Caco-2 (cell line): ENCODE data around the gene KIRREL3. TPM values are rescaled to one million over a fixed set of nuclear protein-coding genes. Genes with fewer than 3 reads are reported as not detected.

Source experiments
- BruUV-seq: library from RNA; stranded (reverse); fragments of 400-500 nt; replicated peaks from 2 replicates; lab custom pipeline; 2021; lab: Mats Ljungman, UMichigan
- CTCF ChIA-PET: fragments of 300-600 bp; sonication (Branson Sonifier 250); formaldehyde crosslinking; loops from one replicate; lab custom pipeline; 2022; ENCODE audit warnings: antibody characterized with exemption; lab: Charles Lee
- POLR2A ChIA-PET: fragments of 300-600 bp; sonication (Branson Sonifier 250); formaldehyde crosslinking; loops from one replicate; lab custom pipeline; 2022; ENCODE audit warnings: antibody characterized with exemption; lab: Charles Lee
- DNase-seq, 2 experiments: peaks; one replicate each; pipeline versions ENCODE4 v3.0.0 to v3.0.0-alpha.2; 2020 to 2022
- H3K27me3 ChIP-seq: replicated peaks from 2 replicates; pipeline ENCODE4 v1.6.0; 2011; ENCODE audit warnings: low read length; ENCODE audit not compliant: control insufficient read depth, insufficient read depth
- H3K36me3 ChIP-seq: 2 replicates; pipeline ENCODE4 v1.5.1; 2011; ENCODE audit warnings: low read length; ENCODE audit not compliant: control insufficient read depth, insufficient read depth
- H3K4me1 ChIP-seq: fragments of 250-450 bp; sonication (Bioruptor Pico); 2 replicates; pipeline ENCODE4 v1.5.1; 2020; ENCODE audit warnings: mild to moderate bottlenecking
- H3K4me3 ChIP-seq: 2 replicates; pipeline ENCODE4 v1.5.1; 2011; ENCODE audit warnings: low read depth, mild to moderate bottlenecking, control low read depth, low read length
- H3K9me3 ChIP-seq: fragments of 250-450 bp; sonication (Bioruptor Pico); 2 replicates; pipeline ENCODE4 v1.5.1; 2020; ENCODE audit warnings: mild to moderate bottlenecking, moderate library complexity
- H3K27ac Mint-ChIP-seq: one replicate; pipeline ENCODE4 v1.8.0; 2022; ENCODE audit warnings: mixed read lengths; ENCODE audit not compliant: unreplicated experiment
- H3K27me3 Mint-ChIP-seq: one replicate; pipeline ENCODE4 v1.8.0; 2022; ENCODE audit warnings: mixed read lengths; ENCODE audit not compliant: insufficient read depth, unreplicated experiment
- H3K36me3 Mint-ChIP-seq: one replicate; pipeline ENCODE4 v1.8.0; 2022; ENCODE audit warnings: mild to moderate bottlenecking, mixed read lengths; ENCODE audit not compliant: insufficient read depth, unreplicated experiment
- H3K4me1 Mint-ChIP-seq: one replicate; pipeline ENCODE4 v1.8.0; 2022; ENCODE audit warnings: low read depth, mixed read lengths; ENCODE audit not compliant: unreplicated experiment
- H3K4me3 Mint-ChIP-seq: one replicate; pipeline ENCODE4 v1.8.0; 2022; ENCODE audit warnings: mild to moderate bottlenecking, moderate library complexity, mixed read lengths; ENCODE audit not compliant: unreplicated experiment
- H3K9me3 Mint-ChIP-seq: one replicate; pipeline ENCODE4 v1.8.0; 2022; ENCODE audit warnings: mixed read lengths; ENCODE audit not compliant: unreplicated experiment
- CTCF ChIP-seq, 2 experiments: fragments of 200-600 bp in 1 of 2; IDR thresholded peaks; 1 replicate in 1 of 2; 2 replicates in 1 of 2; pipeline versions ENCODE4 v1.5.1 to v1.8.0; 2011 to 2022; ENCODE audit warnings: antibody characterized with exemption in 1 of 2, control low read depth in 1 of 2, inconsistent platforms in 1 of 2, low read depth in 1 of 2, low read length in 1 of 2, mild to moderate bottlenecking in 1 of 2, moderate library complexity in 1 of 2; ENCODE audit not compliant: insufficient read depth in 1 of 2, severe bottlenecking in 1 of 2, unreplicated experiment in 1 of 2
- intact Hi-C: fragments of 100-400 bp; cut with micrococcal nuclease; formaldehyde crosslinking; loops from one replicate; pipeline ENCODE4 v1.10.0; 2022; ENCODE audit not compliant: unreplicated experiment
- total RNA-seq: library from RNA; stranded (reverse); gene quantifications from 2 replicates; pipeline ENCODE4 v1.2.3, GENCODE V29; 2022

The KIRREL3 gene
- total RNA-seq, 1 experiment from 2014 or later = not detected

GRCh38 chr11:126433989-126434949 is 566.3 kb downstream of the KIRREL3 start:
- Histone ChIP-seq H3K4me3 (no peak overlapping the region), H3K4me1 (no peaks in the 10 kb centered on the region), H3K27me3 (no peaks in the 10 kb centered on the region), H3K9me3 (no peaks in the 10 kb centered on the region), H3K36me3 (no peaks in the 10 kb centered on the region)
- no peaks in the 10 kb centered on the region for H3K27me3 Mint-ChIP-seq
- no peak overlapping the region for H3K27ac Mint-ChIP-seq
- no TSS peak for BruUV-seq
- intact Hi-C loops = no loop called here
- no peak for DNase-seq
- POLR2A ChIA-PET = no interaction called here
- no peak for TF ChIP-seq CTCF (IDR thresholded peaks at IDR 0.05; ENCODE audit: insufficient read depth in 1 of 2, low read depth in 1 of 2, low read length in 1 of 2, severe bottlenecking in 1 of 2, unreplicated experiment in 1 of 2)
- H3K36me3 Mint-ChIP-seq = no peaks in the 10 kb centered on the region
- H3K9me3 Mint-ChIP-seq = no peaks in the 10 kb centered on the region
- no peak overlapping the region for H3K4me3 Mint-ChIP-seq
- CTCF ChIA-PET = interaction anchor here (1.6 kb wide), 1 partner anchor 46 kb away, joined by 6 read pairs; no protein-coding TSS in a partner anchor
- H3K4me1 Mint-ChIP-seq = no peaks in the 10 kb centered on the region

GRCh38 chr11:126433244-126433846 is 567.2 kb downstream of the KIRREL3 start:
- POLR2A ChIA-PET = no interaction called here
- no peak overlapping the region for H3K4me3 Mint-ChIP-seq
- H3K36me3 Mint-ChIP-seq = no peaks in the 10 kb centered on the region
- Histone ChIP-seq H3K4me1 (no peaks in the 10 kb centered on the region), H3K36me3 (no peaks in the 10 kb centered on the region), H3K4me3 (no peak overlapping the region), H3K9me3 (no peaks in the 10 kb centered on the region), H3K27me3 (no peaks in the 10 kb centered on the region)
- H3K27ac Mint-ChIP-seq = no peak overlapping the region
- intact Hi-C loops = no loop called here
- BruUV-seq = no TSS peak
- CTCF ChIA-PET = interaction anchor here (0.6 to 1.6 kb wide), 2 partner anchors 14 to 47 kb away, joined by 3 to 6 read pairs; no protein-coding TSS in a partner anchor
- no peaks in the 10 kb centered on the region for H3K9me3 Mint-ChIP-seq
- no peak for DNase-seq
- no peaks in the 10 kb centered on the region for H3K4me1 Mint-ChIP-seq
- no peak for TF ChIP-seq CTCF (IDR thresholded peaks at IDR 0.05; ENCODE audit: insufficient read depth in 1 of 2, low read depth in 1 of 2, low read length in 1 of 2, severe bottlenecking in 1 of 2, unreplicated experiment in 1 of 2)
- H3K27me3 Mint-ChIP-seq = no peaks in the 10 kb centered on the region

DNA sequence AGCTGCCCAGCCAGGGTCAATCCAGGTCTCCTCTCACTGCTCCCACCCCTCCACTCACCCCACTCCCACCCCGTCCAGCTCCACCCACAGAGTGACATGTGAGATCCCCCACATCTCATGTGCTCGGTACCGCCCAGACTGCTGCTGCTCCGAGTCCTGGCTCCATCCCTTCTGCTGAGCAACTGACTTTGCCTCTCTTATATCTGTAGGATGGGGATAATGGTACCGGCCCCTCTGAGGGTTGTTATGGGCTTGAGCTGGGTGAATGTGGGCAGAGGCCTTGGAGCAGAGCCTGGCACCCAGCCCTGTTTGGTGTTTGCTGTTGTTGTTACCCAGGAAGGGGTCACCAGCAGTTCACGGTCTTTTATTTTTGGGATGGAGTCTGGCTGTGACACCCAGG is 568.0 kb downstream of the KIRREL3 start:
- CTCF ChIA-PET = interaction anchor here (0.9 kb wide), 1 partner anchor 48 kb away, joined by 3 read pairs; no protein-coding TSS in a partner anchor
- DNase-seq = no peak
- Histone ChIP-seq H3K36me3 (no peaks in the 10 kb centered on the region), H3K4me3 (no peak overlapping the region), H3K4me1 (no peaks in the 10 kb centered on the region; the same call in 1 of the 2 replicates), H3K27me3 (no peaks in the 10 kb centered on the region), H3K9me3 (no peaks in the 10 kb centered on the region)
- no peaks in the 10 kb centered on the region for H3K36me3 Mint-ChIP-seq
- no peaks in the 10 kb centered on the region for H3K9me3 Mint-ChIP-seq
- no TSS peak for BruUV-seq
- no peaks in the 10 kb centered on the region for H3K4me1 Mint-ChIP-seq
- TF ChIP-seq CTCF (IDR thresholded peaks at IDR 0.05; ENCODE audit: insufficient read depth in 1 of 2, low read depth in 1 of 2, low read length in 1 of 2, severe bottlenecking in 1 of 2, unreplicated experiment in 1 of 2) = no peak
- H3K4me3 Mint-ChIP-seq = no peak overlapping the region
- intact Hi-C loops = no loop called here
- POLR2A ChIA-PET = no interaction called here
- H3K27me3 Mint-ChIP-seq = no peaks in the 10 kb centered on the region
- H3K27ac Mint-ChIP-seq = no peak overlapping the region
